Naive thymus-derived CD4-positive, alpha-beta T cell (primary cell): ENCODE results near the gene STPG2. TPM values are rescaled to one million over a fixed set of nuclear protein-coding genes. Genes with fewer than 3 reads are reported as not detected.

Source experiments
- ATAC-seq: fragments of 150-1000 bp; cut with Tn5 transposase; 2 replicates; pipeline ENCODE4 v1.10.0; 2021; ENCODE audit warnings: mild to moderate bottlenecking, moderate library complexity
- CTCF ChIA-PET: fragments of 350-600 bp; sonication (Branson Sonifier 250); formaldehyde crosslinking; loops from one replicate; lab custom pipeline; 2021; ENCODE audit warnings: antibody characterized with exemption; lab: Charles Lee
- POLR2A ChIA-PET: fragments of 350-600 bp; sonication (Branson Sonifier 250); formaldehyde crosslinking; loops from one replicate; lab custom pipeline; 2021; ENCODE audit warnings: antibody characterized with exemption, inconsistent platforms; lab: Charles Lee
- DNase-seq, 9 donors: peaks; one replicate each; pipeline versions ENCODE4 v3.0.0 to v3.0.0-alpha.2; 2020 to 2022; ENCODE audit warnings: mixed read lengths in 1 of 9
- H3K27ac ChIP-seq: one replicate; pipeline ENCODE4 v1.7.0; 2013; ENCODE audit warnings: mild to moderate bottlenecking, low read depth, low read length, moderate library complexity
- H3K27me3 ChIP-seq, 2 donors: one replicate each; pipeline ENCODE4 v1.7.0; 2013; ENCODE audit warnings: low read length in 2 of 2, mild to moderate bottlenecking in 2 of 2, moderate library complexity in 2 of 2; ENCODE audit not compliant: control insufficient read depth in 2 of 2, insufficient read depth in 2 of 2
- H3K36me3 ChIP-seq, 3 experiments: 1 replicate in 2 of 3; 2 replicates in 1 of 3; pipeline ENCODE4 v1.7.0; 2013; ENCODE audit warnings: low read length in 3 of 3, mild to moderate bottlenecking in 3 of 3, moderate library complexity in 1 of 3; ENCODE audit not compliant: insufficient read depth in 3 of 3, control insufficient read depth in 2 of 3
- H3K4me1 ChIP-seq, 2 donors: one replicate each; pipeline ENCODE4 v1.7.0; 2013; ENCODE audit warnings: low read length in 2 of 2, mild to moderate bottlenecking in 2 of 2, moderate library complexity in 1 of 2; ENCODE audit not compliant: control insufficient read depth in 2 of 2, insufficient read depth in 2 of 2
- H3K4me3 ChIP-seq: 2 replicates; pipeline ENCODE4 v1.7.0; 2013; ENCODE audit warnings: mild to moderate bottlenecking, low read length
- H3K9me3 ChIP-seq, 3 experiments: 1 replicate in 2 of 3; 2 replicates in 1 of 3; pipeline ENCODE4 v1.7.0; 2013; ENCODE audit warnings: low read length in 3 of 3; ENCODE audit not compliant: control insufficient read depth in 2 of 3
- H3K27ac Mint-ChIP-seq, 9 donors: one replicate each; pipeline ENCODE4 v1.8.0; 2020 to 2022; ENCODE audit warnings: mixed read lengths in 9 of 9, mild to moderate bottlenecking in 8 of 9, moderate library complexity in 5 of 9, inconsistent platforms in 2 of 9
- H3K27me3 Mint-ChIP-seq, 5 donors: one replicate each; pipeline ENCODE4 v1.8.0; 2021 to 2022; ENCODE audit warnings: mixed read lengths in 5 of 5, mild to moderate bottlenecking in 1 of 5
- H3K36me3 Mint-ChIP-seq, 5 donors: one replicate each; pipeline ENCODE4 v1.8.0; 2020 to 2022; ENCODE audit warnings: mixed read lengths in 5 of 5, mild to moderate bottlenecking in 3 of 5, inconsistent platforms in 1 of 5
- H3K4me1 Mint-ChIP-seq, 7 donors: one replicate each; pipeline ENCODE4 v1.8.0; 2020 to 2022; ENCODE audit warnings: mixed read lengths in 7 of 7, mild to moderate bottlenecking in 3 of 7, inconsistent platforms in 1 of 7
- H3K4me3 Mint-ChIP-seq, 10 donors: one replicate each; pipeline ENCODE4 v1.8.0; 2020 to 2022; ENCODE audit warnings: mild to moderate bottlenecking in 10 of 10, mixed read lengths in 10 of 10, moderate library complexity in 6 of 10, inconsistent platforms in 2 of 10
- H3K9me3 Mint-ChIP-seq, 11 donors: one replicate each; pipeline ENCODE4 v1.8.0; 2020 to 2022; ENCODE audit warnings: mixed read lengths in 11 of 11, mild to moderate bottlenecking in 4 of 11, inconsistent platforms in 1 of 11, moderate library complexity in 1 of 11
- intact Hi-C, 2 donors: fragments of 100-400 bp; cut with micrococcal nuclease; formaldehyde crosslinking; loops; one replicate each; pipeline ENCODE4 v1.15.1; 2023
- polyA plus RNA-seq, 2 donors: library from polyadenylated mRNA; unstranded; fragments of 300-500 nt; fragmentation: Illumina TruSeq; gene quantifications; one replicate each; pipeline ENCODE4 v1.2.3, GENCODE V29; 2021
- total RNA-seq, 6 experiments: library from RNA in 5 of 6; stranded (reverse) in 5 of 6; gene quantifications; 1 replicate in 5 of 6; 2 replicates in 1 of 6; pipeline ENCODE4 v1.2.3 and lab custom pipeline; 2021 to 2026

Gene STPG2
- total and polyA plus RNA-seq, 7 experiments from 2014 or later, result 0.19 to 0.47 (median 0.30) TPM; not detected in 3

DNA sequence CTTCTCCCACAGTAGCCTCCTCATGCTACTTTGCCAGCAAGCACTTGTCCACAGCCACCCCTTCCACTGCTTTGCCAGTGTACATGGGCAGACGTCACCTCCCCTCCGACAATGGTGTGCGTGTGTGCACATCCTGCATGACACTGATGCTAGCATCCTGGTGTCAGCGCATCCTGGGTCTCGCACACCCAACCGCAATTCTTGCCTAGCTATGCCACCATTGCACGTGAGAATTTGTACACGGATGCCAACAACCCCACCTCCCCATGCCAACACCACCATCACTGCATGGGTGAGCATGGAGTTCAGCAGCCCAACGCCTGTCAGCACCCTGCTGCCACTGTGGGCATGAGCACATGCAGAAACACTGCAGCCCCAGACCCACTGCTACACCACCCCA is 550.0 kb downstream of the STPG2 start:
- POLR2A ChIA-PET, result no interaction called here
- Mint-ChIP-seq H3K27me3 (no peaks in the 10 kb centered on the region), H3K27ac (no peak overlapping the region)

DNA sequence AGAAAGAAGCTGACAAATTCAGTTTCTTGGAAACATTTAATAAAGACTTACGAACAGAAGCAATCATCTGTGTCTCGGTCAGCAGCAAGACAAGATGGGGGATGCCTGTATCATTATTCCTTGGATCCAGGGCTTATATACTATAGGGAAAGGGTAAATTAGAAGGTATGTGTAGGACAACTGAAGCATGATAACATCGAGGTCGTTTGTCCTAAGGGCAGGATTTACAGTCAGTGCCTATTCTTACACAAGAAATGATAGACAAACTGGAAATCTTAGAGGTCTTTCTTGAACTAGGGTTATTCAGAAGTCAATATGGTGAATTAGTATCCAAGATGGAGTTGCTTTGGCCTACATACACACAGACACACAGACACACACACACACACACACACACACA is 553.0 kb downstream of the STPG2 start:
- Mint-ChIP-seq H3K9me3 (peaks cover 0 to 25% (median 9%) of the 10 kb centered on the region in 11 donors), H3K27ac (no peak overlapping the region), H3K4me1 (no peaks in the 10 kb centered on the region), H3K4me3 (no peak overlapping the region), H3K36me3 (peaks cover 0 to 6% (median 0%) of the 10 kb centered on the region in 5 donors), H3K27me3 (no peaks in the 10 kb centered on the region)
- no peak overlapping the region for H3K4me3 ChIP-seq
- DNase-seq, result no peak
- ATAC-seq, result no peak
- H3K27ac ChIP-seq, result no peak overlapping the region
- no peaks in the 10 kb centered on the region for H3K4me1 ChIP-seq
- H3K9me3 ChIP-seq, result peaks cover 0 to 10% (median 0%) of the 10 kb centered on the region in 3 experiments
- no peaks in the 10 kb centered on the region for H3K36me3 ChIP-seq
- no peaks in the 10 kb centered on the region for H3K27me3 ChIP-seq
- intact Hi-C loops, result no loop called here
- ChIA-PET CTCF (no interaction called here), POLR2A (no interaction called here)

More for the DNA sequence above, 550.0 kb downstream of the STPG2 start:
- CTCF ChIA-PET, result no interaction called here
- Histone ChIP-seq H3K27me3 (no peaks in the 10 kb centered on the region), H3K4me1 (no peaks in the 10 kb centered on the region), H3K4me3 (no peak overlapping the region), H3K36me3 (no peaks in the 10 kb centered on the region), H3K27ac (no peak overlapping the region), H3K9me3 (peaks cover 0 to 10% (median 0%) of the 10 kb centered on the region in 3 experiments)
- Mint-ChIP-seq H3K4me3 (no peak overlapping the region), H3K36me3 (peaks cover 0 to 6% (median 0%) of the 10 kb centered on the region in 5 donors), H3K4me1 (no peaks in the 10 kb centered on the region), H3K9me3 (peaks cover 0 to 37% (median 19%) of the 10 kb centered on the region in 11 donors)
- DNase-seq (no peak), ATAC-seq (no peak)
- intact Hi-C loops, result no loop called here

DNA sequence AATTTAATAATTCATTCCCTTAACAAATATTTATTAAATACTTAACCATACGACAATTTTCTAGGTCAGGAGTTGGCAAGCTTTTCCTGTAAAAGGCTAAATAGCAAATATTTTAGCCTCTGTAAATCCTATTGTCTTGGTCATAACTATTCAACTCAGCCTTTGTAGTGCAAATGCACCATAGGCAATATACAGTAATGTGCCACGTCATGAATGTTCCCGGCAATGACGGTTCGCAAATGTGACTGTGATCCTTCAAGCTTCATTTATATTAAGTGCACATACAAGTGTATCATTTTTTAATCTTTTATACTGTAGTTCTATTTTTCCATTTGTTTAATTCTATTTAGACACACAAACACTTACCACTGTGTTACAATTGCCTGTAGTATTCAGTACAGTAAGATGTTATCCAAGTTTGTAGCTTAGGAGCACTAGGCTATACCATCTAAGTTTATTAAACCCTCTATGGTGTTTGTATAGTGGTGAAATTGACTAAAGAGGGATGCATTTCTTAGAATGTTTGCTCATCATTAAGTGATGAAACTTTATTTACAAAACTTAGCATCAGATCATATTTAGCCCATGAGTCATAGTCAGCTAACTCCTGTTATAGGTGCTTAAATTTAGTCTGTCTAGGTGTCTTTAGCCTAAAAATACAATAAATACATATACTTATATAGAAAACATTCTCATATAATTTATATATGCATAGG is 553.6 kb downstream of the STPG2 start:
- H3K4me3 Mint-ChIP-seq, result no peak overlapping the region
- CTCF ChIA-PET, result no interaction called here
- no peaks in the 10 kb centered on the region for H3K27me3 ChIP-seq
- no peaks in the 10 kb centered on the region for H3K4me1 Mint-ChIP-seq
- H3K27ac ChIP-seq, result no peak overlapping the region
- DNase-seq, result no peak
- H3K36me3 ChIP-seq, result no peaks in the 10 kb centered on the region
- H3K27me3 Mint-ChIP-seq, result no peaks in the 10 kb centered on the region
- peaks cover 0 to 10% (median 0%) of the 10 kb centered on the region in 3 experiments for H3K9me3 ChIP-seq
- peaks cover 0 to 6% (median 0%) of the 10 kb centered on the region in 5 donors for H3K36me3 Mint-ChIP-seq
- peaks cover 0 to 25% (median 8%) of the 10 kb centered on the region in 11 donors for H3K9me3 Mint-ChIP-seq
- ATAC-seq, result no peak
- POLR2A ChIA-PET, result no interaction called here
- intact Hi-C loops, result no loop called here
- no peak overlapping the region for H3K27ac Mint-ChIP-seq
- H3K4me1 ChIP-seq, result no peaks in the 10 kb centered on the region
- H3K4me3 ChIP-seq, result no peak overlapping the region

DNA sequence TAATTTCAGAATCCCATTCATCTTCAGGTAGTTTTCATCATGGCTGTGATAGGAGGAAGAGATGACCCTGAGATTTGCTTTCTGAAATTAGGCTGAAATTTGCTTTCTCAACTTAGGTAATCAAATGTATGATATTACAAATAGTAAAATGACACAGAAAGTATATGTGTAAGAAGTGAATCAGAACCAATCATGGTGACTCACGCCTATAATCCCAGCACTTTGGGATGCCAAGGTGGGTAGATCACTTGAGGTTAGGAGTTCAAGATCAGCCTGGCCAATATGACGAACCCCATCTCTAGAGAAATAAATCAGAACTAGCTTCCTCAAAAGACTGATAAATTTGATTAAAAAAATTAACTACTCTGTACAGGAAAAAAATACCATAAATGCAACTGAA is 555.4 kb downstream of the STPG2 start:
- no peak for DNase-seq
- no peak for ATAC-seq
- no peak overlapping the region for H3K27ac ChIP-seq
- H3K36me3 ChIP-seq, result no peaks in the 10 kb centered on the region
- ChIA-PET CTCF (no interaction called here), POLR2A (no interaction called here)
- Mint-ChIP-seq H3K4me3 (no peak overlapping the region), H3K4me1 (no peaks in the 10 kb centered on the region), H3K27me3 (no peaks in the 10 kb centered on the region), H3K36me3 (no peaks in the 10 kb centered on the region), H3K9me3 (peaks cover 0 to 20% (median 2%) of the 10 kb centered on the region in 11 donors), H3K27ac (no peak overlapping the region)
- no peaks in the 10 kb centered on the region for H3K27me3 ChIP-seq
- no peaks in the 10 kb centered on the region for H3K4me1 ChIP-seq
- intact Hi-C loops, result no loop called here
- peaks cover 0 to 4% (median 0%) of the 10 kb centered on the region in 3 experiments for H3K9me3 ChIP-seq
- H3K4me3 ChIP-seq, result no peak overlapping the region

DNA sequence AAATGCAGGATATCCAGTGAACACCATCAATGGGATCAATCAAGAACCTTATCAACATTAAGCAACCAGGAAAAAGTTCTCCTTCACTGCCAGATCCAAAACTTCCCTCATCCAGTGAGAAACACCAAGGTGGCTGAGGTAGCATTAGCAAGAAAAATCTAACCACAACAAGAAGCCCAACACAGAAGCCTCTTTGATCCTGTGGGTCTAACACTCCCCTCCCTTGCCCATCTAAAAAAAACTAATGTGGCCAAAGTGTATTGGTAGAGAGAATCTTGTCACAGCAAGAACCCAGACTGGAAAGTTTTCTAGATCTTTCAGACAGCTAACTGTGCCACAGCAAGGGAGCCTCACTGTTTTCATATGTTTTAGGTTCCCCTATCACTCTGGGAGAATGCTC is 558.0 kb downstream of the STPG2 start:
- ChIA-PET CTCF (no interaction called here), POLR2A (no interaction called here)
- Mint-ChIP-seq H3K9me3 (peaks cover 0 to 20% (median 2%) of the 10 kb centered on the region in 11 donors), H3K27me3 (no peaks in the 10 kb centered on the region), H3K36me3 (no peaks in the 10 kb centered on the region), H3K4me3 (no peak overlapping the region), H3K27ac (no peak overlapping the region), H3K4me1 (no peaks in the 10 kb centered on the region)
- Histone ChIP-seq H3K4me1 (no peaks in the 10 kb centered on the region), H3K4me3 (no peak overlapping the region), H3K27me3 (no peaks in the 10 kb centered on the region), H3K27ac (no peak overlapping the region), H3K9me3 (no peaks in the 10 kb centered on the region), H3K36me3 (no peaks in the 10 kb centered on the region)
- intact Hi-C loops, result no loop called here
- ATAC-seq (no peak), DNase-seq (no peak)

DNA sequence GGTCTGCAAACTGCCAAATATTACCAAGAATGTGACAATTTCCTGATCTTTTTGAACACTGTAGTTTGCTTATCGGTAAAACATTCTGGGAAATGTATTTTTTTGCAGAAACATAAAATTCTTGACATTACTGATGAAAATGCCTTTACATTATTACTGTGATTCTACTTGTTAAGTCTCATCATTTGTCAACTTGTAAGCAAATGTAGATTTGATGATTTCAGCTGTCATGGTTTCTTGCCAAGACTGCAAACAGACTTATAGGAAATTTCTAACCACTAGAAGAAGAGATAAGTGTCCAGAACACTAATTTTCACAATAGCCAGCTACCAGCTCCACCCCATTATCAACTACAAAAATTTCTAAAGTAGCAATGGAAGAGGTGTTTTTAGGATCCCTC is 560.4 kb downstream of the STPG2 start:
- H3K27me3 ChIP-seq, result no peaks in the 10 kb centered on the region
- ChIA-PET CTCF (no interaction called here), POLR2A (no interaction called here)
- H3K9me3 ChIP-seq, result no peaks in the 10 kb centered on the region
- H3K9me3 Mint-ChIP-seq, result peaks cover 0 to 19% (median 3%) of the 10 kb centered on the region in 11 donors
- no peaks in the 10 kb centered on the region for H3K27me3 Mint-ChIP-seq
- DNase-seq (no peak), ATAC-seq (no peak)
- no peaks in the 10 kb centered on the region for H3K36me3 Mint-ChIP-seq
- no peaks in the 10 kb centered on the region for H3K4me1 Mint-ChIP-seq
- no peaks in the 10 kb centered on the region for H3K36me3 ChIP-seq
- H3K4me3 ChIP-seq, result no peak overlapping the region
- no peak overlapping the region for H3K27ac ChIP-seq
- no peak overlapping the region for H3K27ac Mint-ChIP-seq
- no peak overlapping the region for H3K4me3 Mint-ChIP-seq
- H3K4me1 ChIP-seq, result no peaks in the 10 kb centered on the region
- intact Hi-C loops, result no loop called here

DNA sequence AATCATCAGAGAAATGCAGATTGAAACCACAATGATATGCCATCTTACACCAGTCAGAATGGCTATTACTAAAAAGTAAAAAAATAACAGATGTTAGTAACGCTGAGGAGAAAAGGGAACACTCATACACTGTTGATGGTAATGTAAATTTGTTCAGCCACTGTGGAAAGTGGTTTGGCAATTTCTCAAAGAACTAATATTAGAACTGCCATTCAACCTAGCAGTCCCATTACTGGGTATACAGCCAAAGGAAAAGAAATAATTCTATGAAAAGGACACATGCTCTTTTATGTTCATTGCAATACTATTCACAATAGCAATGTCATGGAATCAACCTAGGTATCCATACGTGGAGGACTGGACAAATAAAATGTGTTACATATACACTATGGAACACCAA is 566.3 kb downstream of the STPG2 start:
- Histone ChIP-seq H3K27me3 (no peaks in the 10 kb centered on the region), H3K9me3 (no peaks in the 10 kb centered on the region), H3K36me3 (no peaks in the 10 kb centered on the region), H3K4me3 (no peak overlapping the region), H3K4me1 (no peaks in the 10 kb centered on the region), H3K27ac (no peak overlapping the region)
- DNase-seq (no peak), ATAC-seq (no peak)
- intact Hi-C loops, result loop anchor here in 1 of 2 donors (10.0 kb wide), 1 partner anchor 62 kb away; no protein-coding TSS in a partner anchor
- ChIA-PET CTCF (no interaction called here), POLR2A (no interaction called here)
- H3K27me3 Mint-ChIP-seq, result no peaks in the 10 kb centered on the region
- H3K4me3 Mint-ChIP-seq, result no peak overlapping the region
- H3K4me1 Mint-ChIP-seq, result no peaks in the 10 kb centered on the region
- no peak overlapping the region for H3K27ac Mint-ChIP-seq
- peaks cover 0 to 11% (median 6%) of the 10 kb centered on the region in 11 donors for H3K9me3 Mint-ChIP-seq
- no peaks in the 10 kb centered on the region for H3K36me3 Mint-ChIP-seq
